ENCODE measurements around the gene KCNJ14.

GRCh38 chr19:48417421-48417820, 38.0 kb upstream of the KCNJ14 start:
- TF ChIP-seq POLR2A (IDR thresholded peaks at IDR 0.05; ENCODE audit: low read depth, low read length), result no peak
- TF ChIP-seq, protein P1, sequence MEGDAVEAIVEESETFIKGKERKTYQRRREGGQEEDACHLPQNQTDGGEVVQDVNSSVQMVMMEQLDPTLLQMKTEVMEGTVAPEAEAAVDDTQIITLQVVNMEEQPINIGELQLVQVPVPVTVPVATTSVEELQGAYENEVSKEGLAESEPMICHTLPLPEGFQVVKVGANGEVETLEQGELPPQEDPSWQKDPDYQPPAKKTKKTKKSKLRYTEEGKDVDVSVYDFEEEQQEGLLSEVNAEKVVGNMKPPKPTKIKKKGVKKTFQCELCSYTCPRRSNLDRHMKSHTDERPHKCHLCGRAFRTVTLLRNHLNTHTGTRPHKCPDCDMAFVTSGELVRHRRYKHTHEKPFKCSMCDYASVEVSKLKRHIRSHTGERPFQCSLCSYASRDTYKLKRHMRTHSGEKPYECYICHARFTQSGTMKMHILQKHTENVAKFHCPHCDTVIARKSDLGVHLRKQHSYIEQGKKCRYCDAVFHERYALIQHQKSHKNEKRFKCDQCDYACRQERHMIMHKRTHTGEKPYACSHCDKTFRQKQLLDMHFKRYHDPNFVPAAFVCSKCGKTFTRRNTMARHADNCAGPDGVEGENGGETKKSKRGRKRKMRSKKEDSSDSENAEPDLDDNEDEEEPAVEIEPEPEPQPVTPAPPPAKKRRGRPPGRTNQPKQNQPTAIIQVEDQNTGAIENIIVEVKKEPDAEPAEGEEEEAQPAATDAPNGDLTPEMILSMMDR (conservative IDR thresholded peaks at IDR 0.05; ENCODE audit: low read depth, low read length), result no peak
- TF ChIP-seq MXI1 (IDR thresholded peaks at IDR 0.05; ENCODE audit: borderline replicate concordance, low read depth, low read length), result no peak
- no peak for TF ChIP-seq SMC3 (IDR thresholded peaks at IDR 0.05; ENCODE audit: low read depth, low read length)
- no peak for TF ChIP-seq BHLHE40 (IDR thresholded peaks at IDR 0.05; ENCODE audit: low read depth, low read length)
- TF ChIP-seq USF2 (IDR thresholded peaks at IDR 0.05; ENCODE audit: low read depth, low read length), result no peak
- TF ChIP-seq CEBPB (IDR thresholded peaks at IDR 0.05; ENCODE audit: low read depth, low read length), result no peak
- no peak for TF ChIP-seq RCOR1 (IDR thresholded peaks at IDR 0.05; ENCODE audit: insufficient replicate concordance, low read length)

Measured in IMR-90 (cell line).